Activated B cell treated with CpG ODN at 0.5 μM for 24 hours (primary cell): Measurements from ENCODE around the gene PIEZO2. TPM values are rescaled to one million over a fixed set of nuclear protein-coding genes. Genes with fewer than 3 reads are reported as not detected.

Experiments
- ATAC-seq: fragments of 200-7000 bp; cut with Tn5 transposase; one replicate; pipeline ENCODE4 v1.10.0; 2021; ENCODE audit warnings: low read depth, mild to moderate bottlenecking, moderate library complexity
- CTCF ChIA-PET: fragments of 350-600 bp; sonication (Branson Sonifier 250); formaldehyde crosslinking; loops from one replicate; lab custom pipeline; 2021; ENCODE audit warnings: antibody characterized with exemption; lab: Charles Lee
- POLR2A ChIA-PET: fragments of 350-600 bp; sonication (Branson Sonifier 250); formaldehyde crosslinking; loops from one replicate; lab custom pipeline; 2021; ENCODE audit warnings: antibody characterized with exemption; lab: Charles Lee
- DNase-seq: peaks from one replicate; pipeline ENCODE4 v3.0.0; 2022
- H3K27ac Mint-ChIP-seq: one replicate; pipeline ENCODE4 v1.8.0; 2020; ENCODE audit warnings: mixed read lengths
- H3K27me3 Mint-ChIP-seq: one replicate; pipeline ENCODE4 v1.8.0; 2021; ENCODE audit warnings: mixed read lengths
- H3K36me3 Mint-ChIP-seq: one replicate; pipeline ENCODE4 v1.8.0; 2021; ENCODE audit warnings: low read depth, mixed read lengths
- H3K4me1 Mint-ChIP-seq: one replicate; pipeline ENCODE4 v1.8.0; 2021; ENCODE audit warnings: mixed read lengths
- H3K4me3 Mint-ChIP-seq: one replicate; pipeline ENCODE4 v1.8.0; 2020; ENCODE audit warnings: mild to moderate bottlenecking, mixed read lengths
- H3K9me3 Mint-ChIP-seq: one replicate; pipeline ENCODE4 v1.8.0; 2020; ENCODE audit warnings: mixed read lengths
- intact Hi-C: fragments of 100-400 bp; cut with micrococcal nuclease; formaldehyde crosslinking; loops from one replicate; pipeline ENCODE4 v1.15.1; 2024
- total RNA-seq: library from RNA; stranded (reverse); gene quantifications from 2 replicates; pipeline ENCODE4 v1.2.3, GENCODE V29; 2022
- TF ChIP-seq, protein P1 (sequence below): fragments of 200-600 bp; IDR thresholded peaks from one replicate; pipeline ENCODE4 v1.8.0; 2022; ENCODE audit warnings: antibody characterized with exemption, mild to moderate bottlenecking

The PIEZO2 gene
- total RNA-seq, 1 donor from 2014 or later: not detected

- H3K4me1 Mint-ChIP-seq: no peaks in the 10 kb centered on the region
- CTCF ChIA-PET: interaction anchor here (1.3 to 2.7 kb wide), 3 partner anchors 188 to 1143 kb away, joined by 4 to 10 read pairs (median 5); no protein-coding TSS in a partner anchor
- no peaks in the 10 kb centered on the region for H3K36me3 Mint-ChIP-seq
- H3K27me3 Mint-ChIP-seq: peaks cover 11% of the 10 kb centered on the region
- H3K4me3 Mint-ChIP-seq: no peak overlapping the region
- POLR2A ChIA-PET: no interaction called here
- intact Hi-C loops: no loop called here
- no peak for ATAC-seq
- TF ChIP-seq, protein P1, sequence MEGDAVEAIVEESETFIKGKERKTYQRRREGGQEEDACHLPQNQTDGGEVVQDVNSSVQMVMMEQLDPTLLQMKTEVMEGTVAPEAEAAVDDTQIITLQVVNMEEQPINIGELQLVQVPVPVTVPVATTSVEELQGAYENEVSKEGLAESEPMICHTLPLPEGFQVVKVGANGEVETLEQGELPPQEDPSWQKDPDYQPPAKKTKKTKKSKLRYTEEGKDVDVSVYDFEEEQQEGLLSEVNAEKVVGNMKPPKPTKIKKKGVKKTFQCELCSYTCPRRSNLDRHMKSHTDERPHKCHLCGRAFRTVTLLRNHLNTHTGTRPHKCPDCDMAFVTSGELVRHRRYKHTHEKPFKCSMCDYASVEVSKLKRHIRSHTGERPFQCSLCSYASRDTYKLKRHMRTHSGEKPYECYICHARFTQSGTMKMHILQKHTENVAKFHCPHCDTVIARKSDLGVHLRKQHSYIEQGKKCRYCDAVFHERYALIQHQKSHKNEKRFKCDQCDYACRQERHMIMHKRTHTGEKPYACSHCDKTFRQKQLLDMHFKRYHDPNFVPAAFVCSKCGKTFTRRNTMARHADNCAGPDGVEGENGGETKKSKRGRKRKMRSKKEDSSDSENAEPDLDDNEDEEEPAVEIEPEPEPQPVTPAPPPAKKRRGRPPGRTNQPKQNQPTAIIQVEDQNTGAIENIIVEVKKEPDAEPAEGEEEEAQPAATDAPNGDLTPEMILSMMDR: no peak
- DNase-seq: no peak
- no peaks in the 10 kb centered on the region for H3K9me3 Mint-ChIP-seq
- no peak overlapping the region for H3K27ac Mint-ChIP-seq
Observed at GRCh38 chr18:10852385-10853303, 296.7 kb downstream of the PIEZO2 start.

DNA sequence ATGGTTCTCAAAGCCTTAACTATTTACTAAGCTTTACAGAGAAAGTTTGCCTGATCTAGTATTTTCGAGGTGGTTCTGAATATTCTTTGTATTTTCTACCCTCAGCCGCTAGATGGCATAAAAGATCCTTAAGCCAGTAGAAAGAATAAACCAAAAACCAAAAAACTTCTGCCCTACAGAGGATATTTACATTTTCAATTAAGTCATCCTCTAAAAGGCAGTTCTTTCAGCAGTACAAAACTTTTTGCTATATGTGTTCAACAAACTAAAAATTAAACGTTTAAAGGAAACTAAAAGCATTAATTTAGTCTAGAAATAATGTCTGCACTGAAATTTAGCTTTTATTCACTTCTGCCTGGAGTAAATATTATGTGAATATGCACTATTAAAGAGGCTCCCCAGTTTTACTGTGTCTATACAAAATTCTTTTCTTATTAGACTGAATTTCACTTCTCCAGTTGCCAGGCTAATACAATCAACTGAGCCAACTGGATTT, 297.5 kb downstream of the PIEZO2 start:
- Mint-ChIP-seq H3K9me3 (no peaks in the 10 kb centered on the region), H3K36me3 (no peaks in the 10 kb centered on the region), H3K4me1 (no peaks in the 10 kb centered on the region), H3K27ac (no peak overlapping the region), H3K4me3 (no peak overlapping the region), H3K27me3 (peaks cover 11% of the 10 kb centered on the region)
- POLR2A ChIA-PET: no interaction called here
- TF ChIP-seq, protein P1: peak; percentile 36
- no peak for DNase-seq
- intact Hi-C loops: loop anchor here (1.0 kb wide), 1 partner anchor 188 kb away; no protein-coding TSS in a partner anchor
- CTCF ChIA-PET: interaction anchor here (0.9 to 2.7 kb wide), 7 partner anchors 13 to 1384 kb away, joined by 3 to 10 read pairs (median 4); no protein-coding TSS in a partner anchor
- no peak for ATAC-seq

DNA sequence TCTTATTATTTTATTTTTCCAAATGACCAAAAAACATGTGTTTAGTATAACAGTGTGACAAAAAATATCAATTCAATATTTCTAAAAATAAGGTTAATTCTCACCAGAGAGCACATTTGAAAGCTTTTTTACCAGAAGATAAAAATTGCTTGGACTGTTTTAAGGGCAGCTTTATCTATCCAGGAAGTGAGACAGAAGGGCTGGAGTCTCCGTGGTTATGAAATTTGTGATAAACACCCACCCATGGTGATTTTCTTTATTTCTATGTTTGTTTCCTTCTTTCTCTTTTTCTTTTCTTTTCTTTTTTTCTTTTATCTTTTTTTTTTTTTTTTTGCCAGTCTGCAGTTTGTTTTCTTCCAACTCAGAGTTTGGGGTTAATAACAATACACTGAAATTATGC, 298.5 kb downstream of the PIEZO2 start:
- H3K9me3 Mint-ChIP-seq: peaks cover 2% of the 10 kb centered on the region
- intact Hi-C loops: loop anchor here (1.0 kb wide), 1 partner anchor 189 kb away; no protein-coding TSS in a partner anchor
- POLR2A ChIA-PET: no interaction called here
- DNase-seq (no peak), ATAC-seq (no peak)
- peaks cover 13% of the 10 kb centered on the region for H3K27me3 Mint-ChIP-seq
- CTCF ChIA-PET: interaction anchor here (0.9 to 2.7 kb wide), 7 partner anchors 12 to 1385 kb away, joined by 3 to 10 read pairs (median 4); no protein-coding TSS in a partner anchor
- no peaks in the 10 kb centered on the region for H3K4me1 Mint-ChIP-seq
- H3K36me3 Mint-ChIP-seq: no peaks in the 10 kb centered on the region
- TF ChIP-seq, protein P1: no peak
- no peak overlapping the region for H3K4me3 Mint-ChIP-seq
- H3K27ac Mint-ChIP-seq: no peak overlapping the region

- intact Hi-C loops: no loop called here
- ChIA-PET POLR2A (no interaction called here), CTCF (interaction anchor here (1.0 to 2.7 kb wide), 2 partner anchors 703 to 879 kb away, joined by 3 to 10 read pairs; no protein-coding TSS in a partner anchor)
- TF ChIP-seq, protein P1: no peak
- no peak overlapping the region for H3K4me3 Mint-ChIP-seq
- no peak overlapping the region for H3K27ac Mint-ChIP-seq
- peaks cover 2% of the 10 kb centered on the region for H3K9me3 Mint-ChIP-seq
- no peak for DNase-seq
- no peaks in the 10 kb centered on the region for H3K36me3 Mint-ChIP-seq
- ATAC-seq: no peak
- H3K4me1 Mint-ChIP-seq: no peaks in the 10 kb centered on the region
- H3K27me3 Mint-ChIP-seq: peaks cover 13% of the 10 kb centered on the region
Observed at GRCh38 chr18:10850216-10850615, 299.2 kb downstream of the PIEZO2 start.

- Mint-ChIP-seq H3K27me3 (peaks cover 3% of the 10 kb centered on the region), H3K9me3 (peaks cover 2% of the 10 kb centered on the region), H3K27ac (no peak overlapping the region), H3K4me1 (no peaks in the 10 kb centered on the region), H3K36me3 (no peaks in the 10 kb centered on the region), H3K4me3 (no peak overlapping the region)
- ChIA-PET POLR2A (no interaction called here), CTCF (no interaction called here)
- TF ChIP-seq, protein P1: no peak
- no peak for ATAC-seq
- DNase-seq: no peak
- intact Hi-C loops: no loop called here
Observed at GRCh38 chr18:10847907-10848306, 301.5 kb downstream of the PIEZO2 start.
